Aortic smooth muscle cell (primary cell): ENCODE measurements around the gene SLC12A6. TPM values are rescaled to one million over a fixed set of nuclear protein-coding genes. Genes with fewer than 3 reads are reported as not detected.

Experiments
- total RNA-seq: library from RNA; depleted of rRNA; stranded (reverse); fragments of >200 nt; gene quantifications from 2 replicates; pipeline ENCODE4 v1.2.3, GENCODE V29; 2014

The SLC12A6 gene
- 38.2 and 61.4 TPM in 2 replicates for total RNA-seq

DNA sequence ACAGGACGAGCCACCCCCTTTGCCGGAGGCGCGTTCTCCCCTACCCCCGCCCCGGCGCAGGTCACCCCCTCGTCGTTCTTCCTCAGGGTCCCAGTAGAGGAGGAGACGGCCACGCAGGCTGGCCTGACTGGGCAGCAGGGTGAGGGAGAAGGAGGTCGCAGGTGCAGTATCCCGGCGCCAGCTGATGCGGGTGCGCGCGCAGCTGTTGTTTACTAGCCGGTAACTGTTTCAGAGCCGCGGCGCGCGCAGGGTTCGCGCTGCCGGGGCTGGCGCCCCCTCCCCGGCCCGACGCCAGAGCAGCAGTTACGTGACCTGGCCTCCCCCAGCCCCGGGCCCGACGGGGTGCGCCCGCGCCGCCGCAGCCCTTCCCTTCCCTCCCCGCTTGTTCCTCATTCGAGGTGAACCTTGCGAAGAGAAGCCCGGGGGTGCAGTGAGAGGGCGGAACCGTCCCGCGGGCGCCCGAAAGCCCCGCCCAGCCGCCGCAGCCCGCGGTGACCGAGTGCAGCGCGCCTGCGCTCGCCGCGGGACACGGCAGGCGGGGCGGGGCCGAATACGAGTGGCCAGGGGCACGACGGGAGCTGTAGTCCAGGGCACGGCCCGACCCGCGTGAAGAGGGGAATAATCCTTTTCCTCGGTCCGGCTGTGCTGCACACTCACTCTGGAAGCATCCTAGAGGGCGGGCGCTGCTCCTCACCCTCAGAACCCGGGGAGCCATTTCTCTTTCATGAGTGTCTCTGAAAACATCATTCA, at the start of gene SLC12A6:
Gene SLC12A6, minus strand, starts transcription at position 225 of the 750 bp plus-strand sequence. CDS start 1,101 bp downstream, outside the sequence.

DNA sequence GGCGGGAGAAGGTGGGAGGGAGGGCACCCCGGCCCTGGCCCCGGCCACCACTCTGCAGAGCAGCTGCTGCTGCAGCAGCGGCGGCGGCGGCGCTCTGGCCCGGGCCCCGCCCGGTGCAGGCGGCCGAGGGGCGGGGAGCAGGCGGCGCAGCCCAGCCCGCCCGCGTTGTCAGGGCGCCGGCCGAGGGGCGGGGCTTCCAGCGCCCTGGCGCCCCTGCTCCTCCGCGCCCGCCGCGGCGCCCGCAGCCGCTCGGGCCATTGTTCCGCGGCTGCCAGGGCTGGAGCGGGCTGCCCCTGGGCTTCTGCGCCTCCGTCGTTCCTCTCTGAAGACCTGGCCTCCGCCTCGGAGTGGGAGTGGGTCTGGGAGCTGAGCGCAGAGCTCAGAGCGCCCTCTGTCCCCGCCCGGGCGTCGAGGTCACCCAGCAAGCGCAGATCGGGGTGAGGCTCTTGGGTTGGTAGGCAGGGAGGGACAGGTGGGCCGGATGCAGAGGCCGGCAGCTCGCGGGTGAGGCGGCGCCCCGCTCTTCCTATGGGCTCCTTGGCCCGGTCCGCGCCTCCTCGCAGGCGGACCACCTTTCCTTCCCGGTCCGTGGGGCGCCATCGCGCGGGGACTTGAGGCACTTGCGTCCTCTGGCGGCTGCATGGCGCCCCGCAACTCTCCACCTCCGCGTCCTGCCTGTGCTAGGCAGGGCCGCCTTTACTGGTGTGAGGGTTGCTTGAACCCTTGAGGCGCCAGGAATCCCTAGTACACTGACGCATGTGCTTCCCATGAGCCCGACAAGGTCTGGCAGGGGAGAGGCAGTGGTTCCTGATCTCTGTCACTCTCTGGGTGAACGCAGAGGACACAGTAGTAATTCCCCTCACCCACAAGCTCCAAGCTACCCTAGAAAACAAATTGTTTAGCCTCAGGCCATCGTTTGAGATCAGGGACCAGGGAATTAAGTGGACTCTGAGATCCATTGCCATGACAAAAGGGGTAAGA, 29.8 kb upstream of the SLC12A6 start, which contains the start of gene LPCAT4:
Gene LPCAT4, minus strand, starts transcription at position 96 of the 981 bp plus-strand sequence. CDS start 96 bp downstream, outside the sequence.

DNA sequence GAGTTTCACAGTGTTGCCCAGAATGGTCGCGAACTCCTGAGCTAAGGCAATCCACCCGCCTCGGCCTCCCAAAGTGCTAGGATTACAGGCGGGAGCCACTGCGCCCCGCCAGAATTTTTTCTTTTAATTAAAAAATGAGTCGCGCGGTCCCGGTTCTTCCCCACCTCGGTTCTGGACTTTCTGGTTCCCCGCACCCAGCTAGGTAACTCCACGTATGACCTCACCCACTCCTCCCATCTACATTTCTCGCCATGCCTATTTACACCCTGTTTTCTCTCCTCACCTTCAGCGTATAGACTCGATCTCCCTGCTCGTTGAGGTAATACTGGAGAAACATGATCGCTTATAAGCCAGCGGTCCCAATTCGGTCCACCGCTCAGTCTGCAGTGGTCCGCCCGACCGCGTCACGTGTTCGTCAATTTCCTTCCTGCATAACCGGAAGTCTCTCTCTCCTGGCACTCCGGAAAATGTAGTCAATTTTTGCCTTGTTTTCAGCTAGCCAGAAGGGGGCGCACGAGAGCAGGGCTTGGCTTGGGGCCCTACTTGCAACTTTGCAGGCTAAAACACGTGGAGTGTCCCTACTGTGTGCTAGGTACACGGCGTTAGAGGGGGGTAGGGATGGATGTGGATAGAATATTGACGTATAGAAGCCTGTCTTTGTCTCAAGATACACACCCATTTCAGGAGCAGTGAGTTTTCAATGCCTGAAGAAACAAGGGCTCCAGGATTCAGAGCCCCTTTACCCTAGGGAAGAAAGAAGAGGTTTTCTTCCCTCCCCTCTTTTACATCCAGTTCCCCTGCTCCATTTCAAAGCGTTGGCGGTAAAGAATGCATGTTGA, 5.4 kb upstream of the SLC12A6 start, which contains the start of the genes NOP10 and NUTM1:
Gene NOP10, minus strand, starts transcription at position 400 of the 839 bp plus-strand sequence. Its CDS starts 63 bp downstream, at position 337.
Gene NUTM1, plus strand, starts transcription at position 579 of the 839 bp plus-strand sequence. CDS start 382 bp downstream, outside the sequence.

DNA sequence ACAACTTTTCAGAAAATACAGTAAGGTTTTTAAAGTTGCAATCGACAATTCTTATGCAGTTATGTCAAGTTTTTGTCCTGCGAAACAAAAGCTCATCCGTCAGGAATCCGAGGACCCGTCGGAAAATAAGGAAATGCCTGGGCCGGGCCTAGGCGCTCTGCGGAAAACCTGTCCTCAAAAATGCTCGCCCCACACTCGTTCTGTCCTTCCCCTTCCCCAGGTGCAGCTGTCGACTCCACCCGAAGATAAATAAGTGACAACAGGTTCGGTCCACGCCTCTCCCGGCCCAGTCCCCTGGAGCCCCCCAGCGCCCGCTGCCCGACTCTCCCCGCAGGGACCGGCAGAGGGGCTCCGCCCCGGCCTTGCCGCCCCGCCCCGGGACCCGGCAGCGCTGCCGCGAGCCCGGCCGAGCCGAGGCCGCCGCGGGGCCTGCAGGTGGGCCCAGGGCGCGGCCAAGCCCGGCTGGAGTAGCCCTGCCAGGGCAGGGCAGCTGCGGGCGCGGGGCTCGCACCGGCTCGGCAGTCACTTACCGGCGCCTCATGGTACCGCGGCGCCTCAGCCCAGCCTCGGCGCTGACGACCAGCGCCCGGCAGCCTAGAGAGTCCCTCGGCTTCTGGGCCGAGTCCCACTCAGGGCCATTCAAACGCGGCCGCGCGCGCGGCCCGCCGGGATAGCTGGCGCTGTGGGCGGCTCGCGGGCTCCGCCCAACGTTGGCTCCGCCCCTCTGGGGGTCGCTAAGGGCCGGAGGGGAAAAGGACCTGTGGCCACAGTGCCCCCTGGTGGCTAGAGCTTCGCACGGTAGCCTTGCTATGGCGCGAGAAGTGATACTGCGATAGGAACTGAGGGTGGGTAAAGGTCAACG, 127.9 kb downstream of the SLC12A6 start, which contains the start of gene KATNBL1:
Gene KATNBL1, minus strand, starts transcription at position 676 of the 862 bp plus-strand sequence. CDS start 46,420 bp downstream, outside the sequence.

Other genes with a start within 250 kb of the SLC12A6 start
- 41.4 and 43.9 TPM in 2 replicates for gene EMC7, start 235.9 kb downstream of the SLC12A6 start, total RNA-seq
- 2.2 and 2.4 TPM in 2 replicates for gene PGBD4, start 235.7 kb downstream of the SLC12A6 start, total RNA-seq
- gene KATNBL1, start 127.7 kb downstream of the SLC12A6 start, total RNA-seq: 28.7 and 33.4 TPM in 2 replicates
- gene EMC4, start 112.8 kb downstream of the SLC12A6 start, total RNA-seq: 195 and 249 TPM in 2 replicates
- gene NOP10, start 5.4 kb upstream of the SLC12A6 start, total RNA-seq: 247 and 255 TPM in 2 replicates
- not detected in 2 replicates for gene NUTM1, start 5.5 kb upstream of the SLC12A6 start, total RNA-seq
- 12.9 and 15.4 TPM in 2 replicates for gene LPCAT4, start 29.4 kb upstream of the SLC12A6 start, total RNA-seq
- 12.2 and 12.7 TPM in 2 replicates for gene GOLGA8A, start 100.0 kb upstream of the SLC12A6 start, total RNA-seq
- 13.4 and 13.9 TPM in 2 replicates for gene GOLGA8B, start 245.9 kb upstream of the SLC12A6 start, total RNA-seq